KMS-11 (cell line): Measurements from ENCODE around the gene KCNQ4.

Experiments used
- H2AFZ ChIP-seq: fragments of 200-600 bp; sonication (generic); 2 replicates; pipeline ENCODE4 v1.6.1; 2016; ENCODE audit warnings: antibody characterized with exemption, mixed run types, low read depth
- H3K27ac ChIP-seq: fragments of 200-600 bp; sonication (generic); 2 replicates; pipeline ENCODE4 v1.6.1; 2016; ENCODE audit warnings: mild to moderate bottlenecking, mixed run types
- H3K27me3 ChIP-seq: fragments of 200-600 bp; sonication (generic); 2 replicates; pipeline ENCODE4 v1.6.1; 2017; ENCODE audit warnings: mild to moderate bottlenecking, low read depth, mixed run types, moderate library complexity; ENCODE audit not compliant: insufficient read depth
- H3K36me3 ChIP-seq: fragments of 200-600 bp; sonication (generic); 2 replicates; pipeline ENCODE4 v1.6.1; 2017; ENCODE audit warnings: mild to moderate bottlenecking, mixed run types; ENCODE audit not compliant: insufficient read depth
- H3K4me1 ChIP-seq: fragments of 200-600 bp; sonication (generic); 2 replicates; pipeline ENCODE4 v1.6.1; 2016; ENCODE audit warnings: mild to moderate bottlenecking, low read depth, mixed run types; ENCODE audit not compliant: poor library complexity, severe bottlenecking
- H3K4me2 ChIP-seq: fragments of 200-600 bp; sonication (generic); 2 replicates; pipeline ENCODE4 v1.7.0; 2016; ENCODE audit warnings: mild to moderate bottlenecking, mixed run types
- H3K4me3 ChIP-seq: fragments of 200-600 bp; sonication (generic); IDR thresholded peaks from 2 replicates; pipeline ENCODE4 v1.6.1; 2017; ENCODE audit warnings: low read depth, low read length, mixed read lengths; ENCODE audit not compliant: insufficient read depth
- H3K79me2 ChIP-seq: fragments of 200-600 bp; sonication (generic); 2 replicates; pipeline ENCODE4 v1.6.1; 2016; ENCODE audit warnings: low read depth, mixed run types; ENCODE audit not compliant: insufficient read depth
- H3K9ac ChIP-seq: fragments of 200-600 bp; sonication (generic); 2 replicates; pipeline ENCODE4 v1.6.1; 2016; ENCODE audit warnings: mild to moderate bottlenecking, mixed run types
- H4K20me1 ChIP-seq: fragments of 200-600 bp; sonication (generic); 2 replicates; pipeline ENCODE4 v1.6.1; 2016; ENCODE audit warnings: mild to moderate bottlenecking, mixed run types; ENCODE audit not compliant: insufficient read depth
- TF ChIP-seq, protein P1 (sequence below): fragments of 200-600 bp; sonication (generic); conservative IDR thresholded peaks from 2 replicates; pipeline ENCODE4 v1.6.1; 2017; ENCODE audit warnings: low read depth, mild to moderate bottlenecking, antibody characterized with exemption, low read length, moderate library complexity, mixed read lengths

KCNQ4 gene

DNA sequence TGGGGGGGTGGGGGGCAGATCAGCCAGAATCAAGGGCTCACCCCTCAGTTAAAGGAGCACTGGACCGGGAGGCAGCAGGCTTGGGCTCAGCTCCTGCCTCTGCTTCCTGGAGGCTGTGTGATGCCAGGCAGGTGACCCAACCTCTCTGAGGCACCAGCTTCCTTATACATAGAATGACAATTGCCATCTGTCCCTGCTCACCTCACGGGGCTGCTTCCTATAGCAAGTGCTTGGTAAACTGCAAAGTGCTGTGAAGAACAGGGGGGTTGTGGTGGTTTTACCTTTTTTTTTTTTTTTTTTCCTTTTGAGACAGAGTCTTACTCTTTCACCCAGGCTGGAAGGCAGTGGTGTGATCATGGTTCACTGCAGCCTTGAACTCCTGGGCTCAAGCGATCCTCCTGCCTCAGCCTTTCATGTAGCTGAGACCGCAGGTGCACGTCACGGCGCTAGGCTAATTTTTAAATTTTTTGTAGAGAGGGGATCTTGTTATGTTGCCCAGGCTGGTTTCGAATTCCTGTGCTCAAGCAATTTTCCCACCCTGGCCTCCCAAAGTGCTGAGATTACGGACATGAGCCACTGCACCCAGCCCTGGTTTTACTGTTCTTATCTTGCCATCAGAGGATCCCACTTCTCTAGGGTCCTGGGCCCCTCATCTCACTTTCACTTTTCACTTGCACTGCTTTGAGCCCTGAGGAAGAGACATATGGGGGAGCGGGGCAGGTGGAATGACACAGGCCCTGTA lies 11.6 kb downstream of the KCNQ4 start:
- Histone ChIP-seq H3K27me3 (no peaks in the 10 kb centered on the region), H3K4me3 (no peak overlapping the region), H3K36me3 (no peaks in the 10 kb centered on the region), H3K27ac (no peak overlapping the region), H3K9ac (no peak overlapping the region), H2AFZ (no peak overlapping the region), H4K20me1 (no peaks in the 10 kb centered on the region), H3K4me2 (no peak overlapping the region), H3K4me1 (no peaks in the 10 kb centered on the region), H3K79me2 (no peaks in the 10 kb centered on the region)
- TF ChIP-seq, protein P1, sequence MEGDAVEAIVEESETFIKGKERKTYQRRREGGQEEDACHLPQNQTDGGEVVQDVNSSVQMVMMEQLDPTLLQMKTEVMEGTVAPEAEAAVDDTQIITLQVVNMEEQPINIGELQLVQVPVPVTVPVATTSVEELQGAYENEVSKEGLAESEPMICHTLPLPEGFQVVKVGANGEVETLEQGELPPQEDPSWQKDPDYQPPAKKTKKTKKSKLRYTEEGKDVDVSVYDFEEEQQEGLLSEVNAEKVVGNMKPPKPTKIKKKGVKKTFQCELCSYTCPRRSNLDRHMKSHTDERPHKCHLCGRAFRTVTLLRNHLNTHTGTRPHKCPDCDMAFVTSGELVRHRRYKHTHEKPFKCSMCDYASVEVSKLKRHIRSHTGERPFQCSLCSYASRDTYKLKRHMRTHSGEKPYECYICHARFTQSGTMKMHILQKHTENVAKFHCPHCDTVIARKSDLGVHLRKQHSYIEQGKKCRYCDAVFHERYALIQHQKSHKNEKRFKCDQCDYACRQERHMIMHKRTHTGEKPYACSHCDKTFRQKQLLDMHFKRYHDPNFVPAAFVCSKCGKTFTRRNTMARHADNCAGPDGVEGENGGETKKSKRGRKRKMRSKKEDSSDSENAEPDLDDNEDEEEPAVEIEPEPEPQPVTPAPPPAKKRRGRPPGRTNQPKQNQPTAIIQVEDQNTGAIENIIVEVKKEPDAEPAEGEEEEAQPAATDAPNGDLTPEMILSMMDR = no peak

DNA sequence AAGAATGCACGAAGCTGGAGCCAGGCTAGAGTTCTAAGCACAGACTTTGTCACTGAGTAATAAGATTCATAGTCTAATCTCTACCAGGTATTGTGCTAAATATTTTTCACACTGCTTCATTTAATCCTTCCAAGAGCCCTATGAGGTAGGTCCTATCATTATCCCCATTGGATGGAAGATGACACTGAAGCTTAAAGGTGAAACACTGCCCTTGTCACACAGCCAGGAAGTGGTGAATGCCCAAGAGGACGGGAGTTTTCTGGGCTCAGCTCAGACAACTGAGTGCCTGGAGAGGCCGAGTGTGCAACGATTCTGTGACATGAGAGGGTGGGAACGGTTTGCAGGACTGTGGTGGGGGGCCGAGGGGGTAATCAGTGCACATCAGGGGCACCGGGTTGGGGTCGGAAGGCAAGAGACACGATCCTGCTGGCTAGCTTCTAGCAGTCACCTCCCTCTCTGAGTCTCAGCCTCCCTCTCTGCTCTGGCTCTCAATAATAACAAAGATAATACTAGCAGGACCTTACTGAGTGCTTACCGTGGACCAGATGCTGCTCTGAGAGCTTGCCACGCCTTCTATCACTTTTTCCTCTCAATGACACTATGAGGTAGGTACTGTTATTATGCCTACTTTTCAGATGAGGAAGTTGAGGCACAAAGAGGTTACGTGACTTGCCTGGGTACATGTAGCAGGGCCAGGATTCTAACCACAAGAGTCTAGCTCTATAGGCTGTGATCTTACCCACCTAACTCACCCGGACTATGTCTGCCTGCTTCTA lies 12.4 kb downstream of the KCNQ4 start:
- H3K9ac ChIP-seq = no peak overlapping the region
- no peaks in the 10 kb centered on the region for H4K20me1 ChIP-seq
- no peak overlapping the region for H3K27ac ChIP-seq
- no peak overlapping the region for H2AFZ ChIP-seq
- no peak overlapping the region for H3K4me3 ChIP-seq
- H3K79me2 ChIP-seq = no peaks in the 10 kb centered on the region
- TF ChIP-seq, protein P1 = no peak
- H3K36me3 ChIP-seq = no peaks in the 10 kb centered on the region
- H3K4me1 ChIP-seq = no peaks in the 10 kb centered on the region
- no peak overlapping the region for H3K4me2 ChIP-seq
- H3K27me3 ChIP-seq = no peaks in the 10 kb centered on the region

DNA sequence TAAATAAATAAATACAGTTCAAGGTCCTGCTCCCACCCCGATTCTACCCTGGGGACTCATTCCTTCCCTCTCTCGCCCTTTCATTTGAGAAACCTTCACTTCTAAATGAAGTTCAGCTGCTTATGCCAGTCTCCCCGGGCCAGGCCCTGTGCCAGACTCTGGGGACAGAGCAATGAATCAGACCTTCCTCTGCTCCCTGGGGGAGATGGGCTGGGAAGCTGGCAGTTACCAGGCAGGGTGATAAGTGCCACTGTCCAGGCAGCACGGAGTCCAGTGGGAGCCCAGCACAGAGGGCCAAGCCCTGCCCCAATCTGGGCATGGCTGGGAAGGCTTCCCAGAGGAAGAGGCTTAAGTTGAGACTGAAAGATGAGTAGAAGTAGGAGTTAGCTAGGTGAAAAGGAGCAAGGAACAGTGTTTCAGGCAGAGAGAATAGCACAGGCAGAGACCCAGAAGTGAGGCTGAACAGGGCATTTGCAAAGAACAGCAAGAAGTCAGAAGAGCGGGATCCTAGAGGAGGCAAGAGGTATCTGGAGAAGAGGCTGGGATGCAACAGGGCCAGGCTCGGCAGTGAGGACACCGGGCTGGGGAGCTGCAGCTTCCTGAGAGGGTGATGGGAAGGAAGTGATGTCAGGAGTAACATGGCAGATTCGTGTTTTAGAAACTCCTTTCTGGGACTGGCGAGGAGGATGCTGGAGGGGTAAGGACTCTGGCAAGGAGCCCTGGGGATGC lies 13.5 kb downstream of the KCNQ4 start:
- TF ChIP-seq, protein P1 = no peak
- H2AFZ ChIP-seq = no peak overlapping the region
- no peaks in the 10 kb centered on the region for H3K79me2 ChIP-seq
- no peak overlapping the region for H3K4me3 ChIP-seq
- no peak overlapping the region for H3K9ac ChIP-seq
- no peaks in the 10 kb centered on the region for H4K20me1 ChIP-seq
- no peaks in the 10 kb centered on the region for H3K27me3 ChIP-seq
- H3K4me1 ChIP-seq = peaks cover 7% of the 10 kb centered on the region
- no peaks in the 10 kb centered on the region for H3K36me3 ChIP-seq
- no peak overlapping the region for H3K4me2 ChIP-seq
- H3K27ac ChIP-seq = no peak overlapping the region

DNA sequence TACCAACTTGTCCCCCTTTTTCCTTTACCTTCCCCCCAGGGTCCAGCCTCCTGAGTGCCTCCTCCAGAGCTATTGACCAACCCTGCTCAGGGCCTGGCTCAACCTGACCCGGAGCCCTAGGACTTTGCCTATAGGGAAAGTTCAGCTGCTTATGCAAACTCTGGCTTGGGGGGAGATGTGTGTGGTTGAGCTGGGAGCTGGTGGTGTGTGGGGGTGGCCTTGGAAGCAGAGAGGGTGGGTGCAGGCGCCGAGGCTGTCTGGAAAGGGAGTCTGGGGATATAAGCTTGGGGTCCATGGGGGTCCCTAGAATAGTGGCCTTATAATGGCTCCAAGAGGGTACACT lies 14.1 kb downstream of the KCNQ4 start:
- H3K27me3 ChIP-seq = no peaks in the 10 kb centered on the region
- H3K79me2 ChIP-seq = no peaks in the 10 kb centered on the region
- H3K27ac ChIP-seq = no peak overlapping the region
- H3K4me2 ChIP-seq = no peak overlapping the region
- TF ChIP-seq, protein P1 = no peak
- no peaks in the 10 kb centered on the region for H3K36me3 ChIP-seq
- peaks cover 9% of the 10 kb centered on the region for H3K4me1 ChIP-seq
- no peak overlapping the region for H3K9ac ChIP-seq
- H2AFZ ChIP-seq = no peak overlapping the region
- no peak overlapping the region for H3K4me3 ChIP-seq
- no peaks in the 10 kb centered on the region for H4K20me1 ChIP-seq
